Stimulated activated CD4-positive, alpha-beta T cell treated with anti-CD3 and anti-CD28 coated beads, TNF-alpha, amount 100 ng/mL, for 24 hours (primary cell): ENCODE results near the gene CACTIN.
"Not testable (repeated sequence)": the region's sequence is repeated elsewhere in the genome, so short reads cannot be mapped to it uniquely, and the experiment has no call there.

Experiments used
- DNase-seq, 3 experiments: peaks; one replicate each; pipeline ENCODE4 v3.0.0-alpha.2; 2020; ENCODE audit warnings: low read depth in 3 of 3

The CACTIN gene

DNA sequence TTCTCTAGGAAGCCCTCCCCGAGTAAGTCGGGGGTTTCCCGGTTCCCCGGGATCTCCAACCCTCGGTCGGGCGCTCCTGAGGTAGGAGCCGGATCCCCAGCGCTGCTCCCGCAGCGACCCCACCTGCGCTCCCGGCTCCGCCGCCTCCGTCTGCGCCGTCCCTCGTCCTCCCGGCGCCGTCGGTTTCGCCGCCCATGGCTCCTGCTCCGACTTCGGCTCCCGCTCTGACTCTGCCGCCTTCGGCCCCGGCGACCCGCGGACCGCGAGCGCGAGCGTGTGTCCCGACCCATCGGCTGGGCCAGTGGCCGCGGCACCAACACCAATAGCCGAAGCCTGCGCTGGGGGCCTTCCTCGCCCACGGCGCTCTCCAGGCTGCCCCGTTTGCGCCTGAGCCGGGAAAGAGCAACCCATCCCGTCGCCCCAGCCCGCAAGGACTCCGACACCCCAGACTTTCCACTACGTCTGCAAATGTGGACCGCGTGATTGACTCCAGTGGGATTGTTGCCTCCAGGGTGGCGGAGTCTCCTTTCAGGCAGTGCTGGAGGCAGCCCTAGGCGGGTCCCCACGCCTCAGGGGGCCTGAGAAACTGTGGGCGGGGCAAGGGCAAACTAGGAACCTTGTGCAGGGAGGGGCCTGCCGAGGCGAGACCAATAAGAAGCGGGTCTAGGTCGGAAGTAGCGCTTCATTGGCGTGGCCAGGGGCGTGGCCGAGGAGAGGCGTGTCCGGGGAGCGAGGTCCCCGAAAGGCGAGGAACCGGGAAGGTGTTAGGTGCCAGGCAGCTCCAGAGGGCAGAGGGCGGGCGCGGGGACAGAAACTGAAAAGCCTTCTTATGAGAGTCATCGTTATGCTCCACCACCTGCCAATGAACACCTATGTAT is at the start of gene CACTIN:
Gene CACTIN (minus strand): TSS at position 318 of the 878 bp plus-strand sequence. CDS start 28 bp downstream, at position 290.
- peak; percentile 97 to 99 (median 98) for DNase-seq

DNA sequence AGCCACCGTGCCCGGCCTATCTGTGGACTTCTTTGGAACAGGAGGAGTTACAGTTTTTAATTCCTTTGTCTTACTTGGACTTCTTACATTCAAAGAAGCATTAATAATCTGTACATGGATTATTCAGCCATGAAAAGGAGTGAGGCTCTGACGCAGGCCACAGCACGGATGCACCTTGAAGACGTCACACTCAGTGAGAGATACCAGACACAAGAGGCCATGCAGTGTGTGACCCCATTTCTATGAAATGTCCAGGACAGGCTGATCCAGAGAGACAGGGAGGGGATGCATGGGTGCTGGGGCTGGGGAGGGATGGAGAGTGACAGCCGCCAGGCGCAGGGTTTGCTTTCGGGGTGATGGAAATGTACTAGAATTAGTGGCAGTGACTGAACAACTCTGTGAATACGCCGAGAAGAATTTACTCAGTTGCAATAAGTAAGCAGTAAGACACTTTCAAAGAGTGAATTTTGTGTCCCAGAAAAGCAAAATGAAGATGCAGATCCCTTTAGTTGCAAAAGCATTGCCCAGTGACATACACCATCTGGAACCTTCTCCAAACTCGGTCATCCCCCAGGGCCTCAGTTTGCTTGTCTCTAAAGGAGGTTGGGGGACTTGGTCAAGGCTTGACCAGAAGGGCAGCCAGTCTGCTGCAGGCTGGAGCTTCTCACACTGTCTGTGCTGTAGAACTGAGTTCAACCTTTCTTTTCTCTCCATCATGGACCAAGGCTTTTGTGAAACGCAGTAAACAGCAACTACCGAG is 48.4 kb upstream of the CACTIN start:
- DNase-seq: no peak

DNA sequence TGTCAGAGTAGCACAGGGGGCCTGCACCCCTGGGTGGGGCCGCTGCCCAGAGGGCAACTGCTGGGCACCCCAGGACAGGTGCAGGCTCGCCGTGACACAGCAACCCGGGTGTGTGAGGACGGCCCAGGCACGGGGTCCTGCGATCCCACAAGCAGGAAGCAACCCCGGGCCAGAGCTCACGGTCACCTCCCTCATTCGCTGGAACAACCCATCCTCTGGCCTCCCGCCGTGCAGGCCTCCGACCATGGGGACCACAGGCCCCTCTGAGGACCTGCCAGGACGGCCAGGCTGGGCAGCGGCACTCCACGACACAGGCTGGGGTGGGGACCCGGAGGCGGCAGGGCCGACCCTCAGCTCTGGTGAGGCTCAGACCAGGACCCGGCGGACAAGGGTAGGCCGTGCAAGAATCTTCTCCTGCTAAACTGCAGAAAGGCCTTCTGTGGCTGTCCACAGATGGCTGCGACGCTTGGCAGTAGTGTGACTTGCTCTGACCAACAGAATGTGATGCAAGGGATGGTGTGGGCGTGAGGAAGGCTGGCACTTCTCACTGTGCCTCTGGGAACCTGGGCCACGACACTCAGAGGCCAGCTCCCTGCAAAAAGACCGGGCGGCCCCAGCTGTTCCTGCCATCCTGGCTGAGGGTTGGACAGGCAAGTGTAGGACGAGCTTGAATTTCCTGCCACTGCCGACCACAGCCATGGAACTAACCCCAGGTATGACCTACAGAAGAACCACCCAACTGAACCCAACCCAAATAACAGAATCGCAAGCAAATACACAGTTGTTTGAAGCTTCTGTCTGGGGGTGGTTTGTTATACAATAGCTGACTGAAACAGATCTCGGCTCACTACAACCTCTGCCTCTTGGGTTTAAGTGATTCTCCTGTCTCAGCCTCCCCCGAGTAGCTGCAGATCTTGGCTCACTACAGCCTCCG is 47.2 kb upstream of the CACTIN start:
- DNase-seq: no peak

DNA sequence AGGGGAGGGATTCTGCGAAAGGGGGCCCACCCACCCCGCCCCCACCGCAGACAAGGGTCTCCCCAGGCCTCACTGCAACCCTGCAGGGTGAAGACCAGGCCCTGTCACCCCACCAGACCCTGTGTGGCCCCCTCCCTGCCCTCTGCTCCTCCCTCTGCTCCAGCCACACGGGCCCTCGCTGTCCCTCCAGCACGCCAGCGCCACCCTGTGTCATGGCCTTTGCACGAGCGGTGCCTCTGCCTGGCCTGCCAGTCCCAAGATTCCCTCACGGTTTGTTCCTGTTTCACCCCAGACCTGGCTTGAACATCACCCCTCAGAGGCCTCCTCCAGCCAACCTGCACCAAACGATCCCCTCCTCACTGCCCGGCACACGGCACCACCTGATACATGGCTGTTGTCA is 46.4 kb upstream of the CACTIN start:
- DNase-seq: no peak

DNA sequence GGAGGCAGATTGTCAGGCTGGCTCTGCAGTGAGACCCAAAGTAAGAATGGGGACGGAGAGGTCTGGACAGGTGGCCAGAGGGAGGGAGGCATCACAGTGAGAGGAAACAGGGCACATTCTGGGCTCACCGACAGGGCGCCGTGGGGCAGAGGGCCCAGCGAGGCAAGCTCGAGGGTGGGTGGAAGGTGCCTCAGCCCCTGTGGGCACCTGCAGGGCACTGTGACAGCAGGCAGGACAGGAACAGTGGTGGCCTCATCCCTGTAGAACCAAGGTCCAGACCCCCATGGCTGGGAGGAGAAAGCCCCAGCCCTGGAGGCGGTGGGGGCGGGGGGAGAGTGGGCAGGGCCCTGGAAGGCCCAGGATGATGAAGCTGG is 46.0 kb upstream of the CACTIN start:
- DNase-seq: no peak

- DNase-seq: peak in 1 of 3 experiments; percentile 32
These were observed 45.3 kb upstream of the CACTIN start for GRCh38 chr19:3671680-3672574.

GRCh38 chr19:3670796-3671679 is 44.4 kb upstream of the CACTIN start:
- DNase-seq: peak in 1 of 3 experiments; percentile 46

DNA sequence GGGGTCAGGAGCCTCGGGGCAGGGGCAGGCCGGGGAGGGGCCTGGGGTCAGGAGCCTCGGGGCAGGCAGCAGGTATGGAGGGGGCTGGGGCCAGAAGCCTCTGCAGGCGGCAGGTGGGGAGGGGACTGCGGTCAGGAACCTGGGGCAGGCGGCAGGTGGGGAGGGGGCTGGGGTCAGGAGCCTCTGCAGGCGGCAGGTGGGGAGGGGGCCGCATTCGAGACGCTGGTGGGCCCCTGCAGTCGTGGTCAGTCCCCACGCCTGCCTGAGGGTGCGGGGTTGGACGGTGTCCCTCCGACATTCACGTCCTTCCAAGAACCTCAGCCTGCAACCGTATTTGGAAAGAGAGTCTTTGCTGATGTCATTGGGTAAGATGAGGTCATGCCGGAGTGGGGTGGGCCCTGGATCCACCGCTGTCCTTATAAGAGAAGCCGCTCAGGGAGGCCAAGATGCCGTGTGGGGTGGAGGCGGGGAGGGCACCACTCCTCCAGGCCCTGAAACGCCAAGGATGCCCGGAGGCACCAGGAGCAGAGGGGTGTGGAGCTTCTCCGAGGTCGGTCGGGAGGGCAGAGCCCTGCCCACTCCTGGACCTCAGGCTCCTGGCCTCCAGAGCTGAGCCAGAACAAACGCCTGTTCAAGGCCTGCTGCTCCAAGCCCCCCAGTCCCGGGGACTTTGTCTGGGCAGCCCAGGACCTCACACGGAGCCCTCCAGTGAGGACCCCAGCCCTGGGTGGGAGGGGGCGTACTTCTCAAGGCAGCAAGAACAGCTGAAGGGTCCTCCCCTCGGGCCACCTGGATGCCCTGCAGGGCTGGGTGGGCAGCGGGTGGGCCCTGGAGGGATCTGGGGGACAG is 43.6 kb upstream of the CACTIN start:
- no peak for DNase-seq

DNA sequence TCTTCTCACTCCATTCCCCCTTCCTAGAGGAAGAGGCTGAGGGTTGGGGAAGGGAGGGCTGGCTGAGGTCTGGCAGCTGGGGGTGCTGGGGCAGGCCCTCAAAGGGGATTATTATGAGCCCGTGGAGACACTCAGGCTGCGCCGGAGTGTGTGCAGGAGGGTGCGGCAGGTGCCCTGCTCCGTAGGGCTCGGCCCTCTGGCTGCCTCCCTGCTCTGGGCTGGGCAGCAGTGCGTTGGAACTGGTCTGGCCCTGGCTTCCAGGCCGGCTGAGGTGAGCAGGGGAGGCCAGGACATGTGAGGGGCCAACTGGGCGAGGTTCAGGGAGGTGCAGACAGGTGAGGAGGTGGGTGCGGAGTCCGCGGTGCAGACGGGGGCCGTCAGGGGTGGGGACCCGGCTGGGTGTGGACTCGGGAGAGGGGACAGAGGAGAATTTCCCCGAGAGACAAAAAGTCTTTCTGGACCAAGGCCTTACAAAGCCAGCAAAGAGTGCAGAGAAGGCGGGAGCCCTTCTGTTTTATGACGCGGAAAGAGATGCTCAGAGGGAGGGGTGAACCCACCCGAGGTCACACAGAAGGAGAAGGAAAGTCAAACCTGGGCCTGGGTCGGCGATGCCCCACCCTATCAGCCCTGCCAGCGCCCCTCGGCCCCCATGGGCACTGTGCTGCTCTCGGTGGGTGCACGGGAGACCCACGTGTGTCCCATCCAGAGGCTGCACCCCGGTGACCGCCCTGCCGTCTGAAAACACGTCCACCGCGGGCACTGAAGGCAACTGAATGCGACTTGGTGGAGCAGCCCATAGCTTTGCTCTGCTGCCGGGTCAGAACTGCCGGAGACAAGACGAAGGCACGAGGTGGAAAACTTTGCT is 42.7 kb upstream of the CACTIN start:
- DNase-seq: no peak

- DNase-seq: no peak
These were observed 41.9 kb upstream of the CACTIN start for GRCh38 chr19:3668331-3669081.

DNA sequence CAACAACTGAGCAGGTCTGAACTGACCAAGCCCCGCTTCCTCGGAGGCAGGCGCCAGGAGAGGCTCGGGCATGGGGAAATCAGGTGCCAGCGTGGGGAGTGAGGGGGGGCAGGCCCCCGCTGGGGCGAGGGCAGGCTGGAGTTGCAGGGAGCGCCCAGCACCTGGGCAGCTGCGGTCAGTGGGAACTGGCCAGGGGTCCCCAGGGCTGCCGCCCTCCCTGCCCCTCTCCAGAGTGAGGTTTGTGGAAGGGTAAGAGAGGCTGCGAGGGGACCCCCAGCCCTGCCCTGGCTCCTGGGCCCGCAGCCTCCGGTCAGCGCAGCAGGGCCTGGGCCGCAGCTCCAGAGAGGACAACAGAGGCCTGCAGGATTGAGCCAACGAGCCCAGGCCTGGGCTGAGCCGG is 41.2 kb upstream of the CACTIN start:
- DNase-seq: no peak

- no peak for DNase-seq
These were observed 40.5 kb upstream of the CACTIN start for GRCh38 chr19:3667037-3667638.

DNA sequence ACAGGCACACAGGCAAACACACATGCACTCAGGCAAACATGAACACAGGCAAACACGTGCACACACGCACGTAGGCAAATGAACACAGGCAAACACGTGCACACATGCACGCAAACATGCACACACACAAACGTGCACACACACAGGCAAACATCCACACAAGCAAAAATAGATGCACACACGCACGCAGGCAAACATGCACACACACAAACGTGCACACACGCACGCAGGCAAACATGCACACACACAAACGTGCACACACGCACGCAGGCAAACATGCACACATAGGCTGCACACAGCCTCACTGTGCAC is 39.9 kb upstream of the CACTIN start:
- not testable (repeated sequence) for DNase-seq

- peak; percentile 50 to 68 (median 62) for DNase-seq
These were observed 39.3 kb upstream of the CACTIN start for GRCh38 chr19:3665681-3666544.

GRCh38 chr19:3664879-3665642 is 38.5 kb upstream of the CACTIN start:
- no peak for DNase-seq
